Measurements from ENCODE around the gene VSIG10L2.
A peak's percentile ranks its signal among the peaks of the same experiment; 100 is the strongest.

The VSIG10L2 gene

DNA sequence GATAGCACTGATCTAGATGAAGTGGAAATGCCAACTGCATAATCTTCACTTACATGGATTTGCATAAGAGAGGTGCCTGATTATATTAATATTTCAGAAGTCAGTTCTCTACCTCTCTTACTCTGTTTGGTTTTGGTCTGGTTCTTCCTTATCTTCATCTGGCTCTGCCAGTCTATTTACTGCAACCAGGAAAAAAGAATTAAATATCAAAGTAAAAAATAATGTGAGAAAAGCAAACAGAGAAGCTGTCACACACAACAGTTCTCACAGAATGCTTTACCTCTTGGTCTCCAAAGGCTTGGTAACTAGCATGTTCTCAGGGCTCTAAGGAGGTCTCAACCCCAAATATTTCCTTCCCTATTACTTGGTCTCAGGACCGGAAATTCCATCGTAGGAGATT, 6.7 kb downstream of the VSIG10L2 start:
- H3K4me1 ChIP-seq: peaks cover 0 to 7% (median 0%) of the 10 kb centered on the region in 4 donors
- no peak overlapping the region for H3K4me3 ChIP-seq
- H3K27ac ChIP-seq: no peak overlapping the region
- DNase-seq: no peak
- H3K27me3 ChIP-seq: peaks cover 0 to 16% of the 10 kb centered on the region in 2 donors
- no peaks in the 10 kb centered on the region for H3K36me3 ChIP-seq
- TF ChIP-seq, protein P1, sequence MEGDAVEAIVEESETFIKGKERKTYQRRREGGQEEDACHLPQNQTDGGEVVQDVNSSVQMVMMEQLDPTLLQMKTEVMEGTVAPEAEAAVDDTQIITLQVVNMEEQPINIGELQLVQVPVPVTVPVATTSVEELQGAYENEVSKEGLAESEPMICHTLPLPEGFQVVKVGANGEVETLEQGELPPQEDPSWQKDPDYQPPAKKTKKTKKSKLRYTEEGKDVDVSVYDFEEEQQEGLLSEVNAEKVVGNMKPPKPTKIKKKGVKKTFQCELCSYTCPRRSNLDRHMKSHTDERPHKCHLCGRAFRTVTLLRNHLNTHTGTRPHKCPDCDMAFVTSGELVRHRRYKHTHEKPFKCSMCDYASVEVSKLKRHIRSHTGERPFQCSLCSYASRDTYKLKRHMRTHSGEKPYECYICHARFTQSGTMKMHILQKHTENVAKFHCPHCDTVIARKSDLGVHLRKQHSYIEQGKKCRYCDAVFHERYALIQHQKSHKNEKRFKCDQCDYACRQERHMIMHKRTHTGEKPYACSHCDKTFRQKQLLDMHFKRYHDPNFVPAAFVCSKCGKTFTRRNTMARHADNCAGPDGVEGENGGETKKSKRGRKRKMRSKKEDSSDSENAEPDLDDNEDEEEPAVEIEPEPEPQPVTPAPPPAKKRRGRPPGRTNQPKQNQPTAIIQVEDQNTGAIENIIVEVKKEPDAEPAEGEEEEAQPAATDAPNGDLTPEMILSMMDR (IDR thresholded peaks at IDR 0.05): no peak
- no peaks in the 10 kb centered on the region for H3K9me3 ChIP-seq
- intact Hi-C loops (cut with DNase I; ENCODE audit: low total_unique reads): no loop called here

DNA sequence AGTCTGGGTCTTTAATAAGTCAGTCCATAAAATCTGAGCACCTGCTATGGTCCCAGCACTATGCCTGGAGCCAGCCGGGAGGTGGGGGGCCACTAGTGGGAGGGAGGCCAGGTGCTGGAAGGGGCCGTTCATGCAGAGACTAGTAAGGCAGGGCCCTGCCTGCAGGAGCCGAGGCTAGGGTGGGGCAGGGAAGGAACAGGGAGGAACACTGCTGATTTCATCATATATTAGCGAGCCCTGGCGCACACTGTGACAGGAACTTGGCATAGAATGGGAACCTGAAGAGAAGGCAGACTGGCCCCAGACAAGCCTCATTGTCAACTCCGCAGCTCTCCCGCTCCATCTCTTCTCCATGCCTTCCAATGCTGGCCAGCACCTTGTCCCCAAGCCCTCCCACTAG, 7.1 kb downstream of the VSIG10L2 start:
- no peak overlapping the region for H3K4me3 ChIP-seq
- intact Hi-C loops (cut with DNase I; ENCODE audit: low total_unique reads): no loop called here
- peak in 1 of 2 donors; percentile 63 for DNase-seq
- no peaks in the 10 kb centered on the region for H3K9me3 ChIP-seq
- H3K4me1 ChIP-seq: peaks cover 0 to 7% (median 0%) of the 10 kb centered on the region in 4 donors
- no peak overlapping the region for H3K27ac ChIP-seq
- H3K36me3 ChIP-seq: no peaks in the 10 kb centered on the region
- peaks cover 0 to 16% of the 10 kb centered on the region in 2 donors for H3K27me3 ChIP-seq
- TF ChIP-seq, protein P1 (IDR thresholded peaks at IDR 0.05): no peak

DNA sequence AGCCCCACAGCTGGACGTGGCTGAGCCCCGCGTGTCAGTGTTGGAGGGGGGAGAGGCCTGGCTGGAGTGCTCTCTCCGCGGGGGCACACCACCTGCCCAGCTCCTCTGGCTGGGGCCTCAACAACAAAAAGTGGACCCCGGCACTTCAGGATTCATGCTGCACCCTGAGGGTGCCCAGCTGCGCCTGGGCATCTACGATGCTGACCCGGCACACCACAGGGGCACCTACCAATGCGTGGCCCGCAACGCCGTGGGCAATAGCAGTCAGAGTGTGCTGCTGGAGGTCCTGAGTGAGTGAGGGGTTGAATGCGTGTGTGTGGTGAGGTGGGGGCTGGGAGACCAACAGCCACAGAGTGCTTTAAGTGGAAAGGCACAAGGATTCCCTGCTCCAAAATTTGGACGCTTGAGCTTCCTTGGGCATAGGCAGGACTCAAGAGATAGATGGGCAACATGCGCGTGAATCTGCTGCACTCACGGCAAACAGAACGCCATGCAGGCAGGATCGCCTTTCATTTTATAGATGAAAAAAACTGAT, 7.6 kb downstream of the VSIG10L2 start:
- intact Hi-C loops (cut with DNase I; ENCODE audit: low total_unique reads): no loop called here
- Histone ChIP-seq H3K36me3 (no peaks in the 10 kb centered on the region), H3K27me3 (peaks cover 0 to 12% of the 10 kb centered on the region in 2 donors), H3K4me3 (no peak overlapping the region), H3K4me1 (peaks cover 0 to 7% (median 0%) of the 10 kb centered on the region in 4 donors), H3K27ac (no peak overlapping the region), H3K9me3 (no peaks in the 10 kb centered on the region)
- TF ChIP-seq, protein P1 (IDR thresholded peaks at IDR 0.05): no peak
- DNase-seq: no peak

DNA sequence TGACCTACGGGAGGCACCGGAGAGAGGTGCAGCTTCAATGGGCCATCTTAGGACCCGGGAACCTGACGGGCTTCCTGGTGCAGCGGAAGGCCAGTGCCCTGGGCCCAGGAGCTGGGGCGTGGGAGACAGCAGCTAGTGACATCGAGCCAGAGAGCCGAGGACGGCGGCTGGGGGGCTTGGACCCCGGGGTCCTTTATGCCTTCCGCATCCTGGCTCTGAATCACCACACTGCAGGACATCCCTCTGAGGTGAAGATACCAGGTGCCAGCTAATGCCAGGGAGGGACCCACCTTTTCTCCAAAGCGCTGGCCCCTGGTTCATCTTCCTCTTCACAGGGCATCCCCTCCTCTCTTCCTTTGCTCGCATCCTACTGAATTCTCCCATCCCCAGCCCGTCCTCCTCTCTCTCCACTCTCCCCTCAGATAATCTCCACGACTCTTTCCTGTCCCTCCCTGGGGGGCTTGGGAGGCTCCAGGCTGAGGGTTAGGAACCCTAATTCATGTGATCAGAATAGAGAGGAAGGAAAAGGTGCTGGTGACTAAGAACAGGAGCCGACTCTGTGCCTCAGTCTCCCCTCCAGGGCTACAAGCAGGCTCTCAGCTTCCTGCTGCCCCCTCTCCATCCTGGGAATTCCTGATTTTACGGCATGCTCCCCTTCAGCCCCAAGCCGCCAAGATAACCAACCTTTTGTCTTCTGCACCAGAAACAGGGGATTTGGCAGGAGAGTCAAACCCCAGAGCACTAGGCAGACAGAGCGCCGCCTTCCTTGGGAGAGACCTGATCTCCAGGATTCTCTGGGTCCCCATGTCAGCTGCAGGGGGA, 8.5 kb downstream of the VSIG10L2 start:
- Histone ChIP-seq H3K9me3 (no peaks in the 10 kb centered on the region), H3K36me3 (no peaks in the 10 kb centered on the region), H3K4me3 (no peak overlapping the region), H3K27ac (no peak overlapping the region), H3K4me1 (peaks cover 0 to 7% (median 0%) of the 10 kb centered on the region in 4 donors), H3K27me3 (peaks cover 0 to 9% of the 10 kb centered on the region in 2 donors)
- intact Hi-C loops (cut with DNase I; ENCODE audit: low total_unique reads): no loop called here
- no peak for DNase-seq
- TF ChIP-seq, protein P1 (IDR thresholded peaks at IDR 0.05): no peak

DNA sequence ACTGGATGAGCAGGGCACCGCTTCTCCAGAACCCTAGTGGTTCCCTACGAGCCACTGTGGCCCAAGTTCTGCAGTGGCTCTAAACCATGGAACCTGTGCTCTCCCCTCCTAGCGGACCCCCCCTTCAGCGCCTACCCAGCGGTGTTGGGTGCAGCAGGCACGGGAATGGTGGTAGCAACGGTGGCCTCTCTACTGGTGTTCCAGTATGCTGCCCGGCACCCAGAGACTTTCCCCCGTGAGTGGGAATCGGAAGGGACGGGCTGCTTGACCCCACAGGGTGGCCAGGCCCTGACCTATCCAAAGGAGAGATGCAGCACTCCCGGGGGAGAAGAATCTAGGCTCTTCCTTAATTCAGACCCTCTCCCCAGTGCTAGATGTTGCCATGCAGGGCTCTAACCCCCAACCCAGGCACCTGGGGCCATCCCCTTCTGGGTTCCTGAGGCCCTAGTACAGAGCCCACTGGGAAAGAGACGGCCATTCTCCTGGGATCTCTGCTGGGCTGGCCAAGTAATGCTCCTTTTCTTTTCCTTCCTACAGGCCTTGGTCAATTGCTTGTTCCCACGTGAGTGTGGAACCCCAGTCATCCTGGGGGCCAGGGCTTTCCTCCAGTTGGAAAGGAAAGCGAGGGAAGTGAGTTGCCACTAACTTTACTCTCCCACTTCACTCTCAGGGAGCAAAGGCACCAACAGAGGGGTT, 9.2 kb downstream of the VSIG10L2 start:
- no peaks in the 10 kb centered on the region for H3K36me3 ChIP-seq
- H3K27ac ChIP-seq: no peak overlapping the region
- H3K27me3 ChIP-seq: peaks cover 0 to 4% of the 10 kb centered on the region in 2 donors
- H3K4me3 ChIP-seq: no peak overlapping the region
- DNase-seq: no peak
- H3K4me1 ChIP-seq: peaks cover 0 to 7% (median 0%) of the 10 kb centered on the region in 4 donors
- no peaks in the 10 kb centered on the region for H3K9me3 ChIP-seq
- TF ChIP-seq, protein P1 (IDR thresholded peaks at IDR 0.05): no peak
- intact Hi-C loops (cut with DNase I; ENCODE audit: low total_unique reads): no loop called here

Data from tibial artery (tissue), 4 donors.